PC-3 (cell line): Measurements from ENCODE around the gene SERTAD1. TPM values are rescaled to one million over a fixed set of nuclear protein-coding genes. Genes with fewer than 3 reads are reported as not detected.

Experiments
- ATAC-seq: fragments of 200-7000 bp; cut with Tn5 transposase; 2 replicates; pipeline ENCODE4 v1.9.1; 2020; ENCODE audit warnings: mild to moderate bottlenecking, moderate library complexity
- BruUV-seq: library from RNA; stranded (reverse); fragments of 400-500 nt; replicated peaks from 2 replicates; lab custom pipeline; 2021; lab: Mats Ljungman, UMichigan
- CTCF ChIA-PET: fragments of 300-600 bp; sonication (Branson Sonifier 250); formaldehyde crosslinking; loops from one replicate; lab custom pipeline; 2022; ENCODE audit warnings: antibody characterized with exemption; lab: Charles Lee
- POLR2A ChIA-PET: fragments of 300-600 bp; sonication (Branson Sonifier 250); formaldehyde crosslinking; loops from one replicate; lab custom pipeline; 2022; ENCODE audit warnings: antibody characterized with exemption; ENCODE audit not compliant: unreplicated experiment; lab: Charles Lee
- DNase-seq: peaks from one replicate; pipeline ENCODE4 v3.0.0-alpha.2; 2015
- H2AFZ ChIP-seq: fragments of 300-600 bp; sonication (generic); 2 replicates; pipeline ENCODE4 v1.6.0; 2016; ENCODE audit warnings: antibody characterized with exemption, low read length
- H3F3A ChIP-seq: fragments of 300-600 bp; sonication (generic); one replicate; pipeline ENCODE4 v1.6.0; 2017; ENCODE audit warnings: antibody characterized with exemption, low read length, control low read depth, mild to moderate bottlenecking; ENCODE audit not compliant: unreplicated experiment
- H3K27ac ChIP-seq: fragments of 300-600 bp; sonication (generic); 2 replicates; pipeline ENCODE4 v1.5.1; 2016; ENCODE audit warnings: mild to moderate bottlenecking, low read length
- H3K27me3 ChIP-seq: fragments of 300-600 bp; sonication (generic); 2 replicates; pipeline ENCODE4 v1.6.1; 2016; ENCODE audit warnings: low read length, mixed read lengths
- H3K36me3 ChIP-seq: fragments of 300-600 bp; sonication (generic); 2 replicates; pipeline ENCODE4 v1.6.1; 2016; ENCODE audit warnings: low read depth, mixed run types, low read length, mixed read lengths
- H3K4me1 ChIP-seq: fragments of 300-600 bp; sonication (generic); 2 replicates; pipeline ENCODE4 v1.5.1; 2016; ENCODE audit warnings: low read length; ENCODE audit not compliant: insufficient read depth
- H3K4me2 ChIP-seq: fragments of 300-600 bp; sonication (generic); 2 replicates; pipeline ENCODE4 v1.6.0; 2016; ENCODE audit warnings: low read length
- H3K4me3 ChIP-seq: fragments of 300-600 bp; sonication (generic); 2 replicates; pipeline ENCODE4 v1.5.1; 2016; ENCODE audit warnings: mild to moderate bottlenecking, low read length, mixed read lengths
- H3K79me2 ChIP-seq: fragments of 300-600 bp; sonication (generic); 2 replicates; pipeline ENCODE4 v1.6.1; 2017; ENCODE audit warnings: low read length, mixed read lengths
- H3K9ac ChIP-seq: fragments of 300-600 bp; sonication (generic); 2 replicates; pipeline ENCODE4 v1.6.0; 2016; ENCODE audit warnings: mild to moderate bottlenecking, low read length
- H3K9me2 ChIP-seq: fragments of 300-600 bp; sonication (generic); replicated peaks from 2 replicates; pipeline ENCODE4 v1.6.1; 2016; ENCODE audit warnings: mixed run types, low read length, mixed read lengths
- H3K9me3 ChIP-seq: fragments of 300-600 bp; sonication (generic); 2 replicates; pipeline ENCODE4 v1.6.1; 2016; ENCODE audit warnings: low read length, mixed read lengths
- H4K20me1 ChIP-seq: fragments of 300-600 bp; sonication (generic); 2 replicates; pipeline ENCODE4 v1.6.1; 2016; ENCODE audit warnings: low read length, mixed read lengths
- CTCF ChIP-seq: fragments of 300-600 bp; sonication (generic); conservative IDR thresholded peaks from 2 replicates; pipeline ENCODE4 v1.5.1; 2017; ENCODE audit warnings: antibody characterized with exemption, low read depth, mild to moderate bottlenecking, low read length
- EZH2 ChIP-seq: fragments of 300-600 bp; sonication (generic); IDR thresholded peaks from one replicate; pipeline ENCODE4 v1.6.1; 2017; ENCODE audit warnings: antibody characterized with exemption, mild to moderate bottlenecking, low read length; ENCODE audit not compliant: unreplicated experiment
- EZH2phosphoT487 ChIP-seq: fragments of 300-600 bp; sonication (generic); IDR thresholded peaks from 2 replicates; pipeline ENCODE4 v1.6.1; 2018; ENCODE audit warnings: mild to moderate bottlenecking, antibody characterized with exemption, low read length, borderline replicate concordance
- intact Hi-C: fragments of 100-400 bp; cut with micrococcal nuclease; formaldehyde crosslinking; loops from 2 replicates; pipeline ENCODE4 v1.9.0; 2023
- total RNA-seq: library from RNA; depleted of rRNA; stranded (reverse); fragments of >200 nt; gene quantifications from 2 replicates; pipeline ENCODE4 v1.2.3, GENCODE V29; 2014

SERTAD1 gene
- total RNA-seq, 1 experiment from 2014 or later, result 16.8 TPM

GRCh38 chr19:40389404-40390083 lies 36.2 kb downstream of the SERTAD1 start:
- Histone ChIP-seq H3K9me3 (no peaks in the 10 kb centered on the region), H3K9ac (no peak overlapping the region), H3K4me2 (no peak overlapping the region), H3K27me3 (no peaks in the 10 kb centered on the region), H3K4me3 (no peak overlapping the region), H3K27ac (no peak overlapping the region), H2AFZ (no peak overlapping the region), H3K9me2 (no peaks in the 10 kb centered on the region), H3K4me1 (peaks cover 10% of the 10 kb centered on the region; the same call in 1 of the 2 replicates), H3K36me3 (no peaks in the 10 kb centered on the region), H3F3A (no peaks in the 10 kb centered on the region), H4K20me1 (no peaks in the 10 kb centered on the region), H3K79me2 (no peaks in the 10 kb centered on the region)
- TF ChIP-seq EZH2 (no peak), CTCF (no peak), EZH2phosphoT487 (no peak)
- ATAC-seq (no peak), DNase-seq (no peak)
- no TSS peak for BruUV-seq
- CTCF ChIA-PET, result interaction anchor here (0.6 kb wide), 1 partner anchor 75 kb away, joined by 3 read pairs; no protein-coding TSS in a partner anchor
- POLR2A ChIA-PET, result no interaction called here
- intact Hi-C loops, result no loop called here

GRCh38 chr19:40388481-40388880 lies 37.3 kb downstream of the SERTAD1 start:
- Histone ChIP-seq H2AFZ (no peak overlapping the region), H3K4me3 (no peak overlapping the region), H3F3A (no peaks in the 10 kb centered on the region), H4K20me1 (no peaks in the 10 kb centered on the region), H3K9ac (no peak overlapping the region), H3K9me3 (no peaks in the 10 kb centered on the region), H3K27ac (no peak overlapping the region), H3K79me2 (no peaks in the 10 kb centered on the region), H3K27me3 (no peaks in the 10 kb centered on the region), H3K4me1 (peaks cover 10% of the 10 kb centered on the region; the same call in 1 of the 2 replicates), H3K4me2 (no peak overlapping the region), H3K36me3 (no peaks in the 10 kb centered on the region), H3K9me2 (no peaks in the 10 kb centered on the region)
- TF ChIP-seq CTCF (no peak), EZH2 (no peak), EZH2phosphoT487 (no peak)
- ATAC-seq, result no peak
- CTCF ChIA-PET, result no interaction called here
- BruUV-seq, result no TSS peak
- POLR2A ChIA-PET, result no interaction called here
- intact Hi-C loops, result no loop called here
- no peak for DNase-seq

- Histone ChIP-seq H3K27ac (no peak overlapping the region), H3K79me2 (no peaks in the 10 kb centered on the region), H3K9ac (no peak overlapping the region), H3K36me3 (no peaks in the 10 kb centered on the region), H3K27me3 (no peaks in the 10 kb centered on the region), H3K9me2 (no peaks in the 10 kb centered on the region), H3K4me2 (no peak overlapping the region), H2AFZ (no peak overlapping the region), H3K9me3 (no peaks in the 10 kb centered on the region), H3F3A (no peaks in the 10 kb centered on the region), H3K4me1 (no peaks in the 10 kb centered on the region), H3K4me3 (no peak overlapping the region), H4K20me1 (no peaks in the 10 kb centered on the region)
- DNase-seq (no peak), ATAC-seq (no peak)
- CTCF ChIA-PET, result no interaction called here
- intact Hi-C loops, result no loop called here
- no TSS peak for BruUV-seq
- POLR2A ChIA-PET, result no interaction called here
- no peak for TF ChIP-seq EZH2phosphoT487
- no peak for TF ChIP-seq EZH2
These were observed 38.6 kb downstream of the SERTAD1 start for GRCh38 chr19:40387155-40387554.
